ENCODE results near the gene GSDMA. TPM values are rescaled to one million over a fixed set of nuclear protein-coding genes. Genes with fewer than 3 reads are reported as not detected.

GSDMA gene
- total RNA-seq, 4 donors from 2014 or later = 0.20 TPM; not detected in 3

DNA sequence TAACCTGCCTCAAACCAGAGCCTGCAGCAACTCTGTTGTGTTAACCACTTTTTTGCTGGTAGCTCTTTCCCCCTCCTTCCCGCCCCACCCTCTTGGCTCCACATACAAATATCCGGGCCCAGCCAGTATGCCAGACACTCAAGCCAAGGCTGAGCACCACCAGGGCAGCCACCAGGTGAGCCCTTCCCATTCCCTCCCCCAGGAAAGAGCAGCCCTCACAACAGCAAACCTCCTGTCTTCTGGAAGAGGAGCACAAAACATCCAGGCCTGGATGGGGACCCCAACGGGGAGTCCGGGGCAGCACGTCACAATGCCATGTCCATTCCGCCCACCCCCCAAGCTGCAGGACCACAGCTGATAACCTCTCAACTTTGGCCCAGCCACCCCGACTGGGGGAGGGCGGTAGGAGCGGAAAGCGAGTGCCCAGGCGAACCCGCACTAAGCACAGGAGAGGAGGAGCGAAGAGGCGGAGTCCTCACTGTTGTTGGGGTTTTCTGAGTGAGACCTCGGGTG, 36.2 kb upstream of the GSDMA start:
- H3K4me3 ChIP-seq = peak overlapping the region; percentile 74 to 92 (median 84)
- H3K9me3 ChIP-seq = no peaks in the 10 kb centered on the region
- H3K36me3 ChIP-seq = peaks cover 3 to 26% (median 19%) of the 10 kb centered on the region in 3 donors
- TF ChIP-seq POLR2A (IDR thresholded peaks at IDR 0.05) (no peak), EP300 (IDR thresholded peaks at IDR 0.05) (no peak)
- TF ChIP-seq, protein P1, sequence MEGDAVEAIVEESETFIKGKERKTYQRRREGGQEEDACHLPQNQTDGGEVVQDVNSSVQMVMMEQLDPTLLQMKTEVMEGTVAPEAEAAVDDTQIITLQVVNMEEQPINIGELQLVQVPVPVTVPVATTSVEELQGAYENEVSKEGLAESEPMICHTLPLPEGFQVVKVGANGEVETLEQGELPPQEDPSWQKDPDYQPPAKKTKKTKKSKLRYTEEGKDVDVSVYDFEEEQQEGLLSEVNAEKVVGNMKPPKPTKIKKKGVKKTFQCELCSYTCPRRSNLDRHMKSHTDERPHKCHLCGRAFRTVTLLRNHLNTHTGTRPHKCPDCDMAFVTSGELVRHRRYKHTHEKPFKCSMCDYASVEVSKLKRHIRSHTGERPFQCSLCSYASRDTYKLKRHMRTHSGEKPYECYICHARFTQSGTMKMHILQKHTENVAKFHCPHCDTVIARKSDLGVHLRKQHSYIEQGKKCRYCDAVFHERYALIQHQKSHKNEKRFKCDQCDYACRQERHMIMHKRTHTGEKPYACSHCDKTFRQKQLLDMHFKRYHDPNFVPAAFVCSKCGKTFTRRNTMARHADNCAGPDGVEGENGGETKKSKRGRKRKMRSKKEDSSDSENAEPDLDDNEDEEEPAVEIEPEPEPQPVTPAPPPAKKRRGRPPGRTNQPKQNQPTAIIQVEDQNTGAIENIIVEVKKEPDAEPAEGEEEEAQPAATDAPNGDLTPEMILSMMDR (IDR thresholded peaks at IDR 0.05) = no peak
- WGBS, 2 donors = 4 to 5% methylated on average over 13 to 15 of the region's 15 CpGs
- no peaks in the 10 kb centered on the region for H3K27me3 ChIP-seq
- peak overlapping the region; percentile 86 to 94 (median 90) for H3K27ac ChIP-seq
- H3K4me1 ChIP-seq = peaks cover 0 to 49% (median 29%) of the 10 kb centered on the region in 4 donors
- no peak for DNase-seq (ENCODE audit: low spot score in 2 of 2)

DNA sequence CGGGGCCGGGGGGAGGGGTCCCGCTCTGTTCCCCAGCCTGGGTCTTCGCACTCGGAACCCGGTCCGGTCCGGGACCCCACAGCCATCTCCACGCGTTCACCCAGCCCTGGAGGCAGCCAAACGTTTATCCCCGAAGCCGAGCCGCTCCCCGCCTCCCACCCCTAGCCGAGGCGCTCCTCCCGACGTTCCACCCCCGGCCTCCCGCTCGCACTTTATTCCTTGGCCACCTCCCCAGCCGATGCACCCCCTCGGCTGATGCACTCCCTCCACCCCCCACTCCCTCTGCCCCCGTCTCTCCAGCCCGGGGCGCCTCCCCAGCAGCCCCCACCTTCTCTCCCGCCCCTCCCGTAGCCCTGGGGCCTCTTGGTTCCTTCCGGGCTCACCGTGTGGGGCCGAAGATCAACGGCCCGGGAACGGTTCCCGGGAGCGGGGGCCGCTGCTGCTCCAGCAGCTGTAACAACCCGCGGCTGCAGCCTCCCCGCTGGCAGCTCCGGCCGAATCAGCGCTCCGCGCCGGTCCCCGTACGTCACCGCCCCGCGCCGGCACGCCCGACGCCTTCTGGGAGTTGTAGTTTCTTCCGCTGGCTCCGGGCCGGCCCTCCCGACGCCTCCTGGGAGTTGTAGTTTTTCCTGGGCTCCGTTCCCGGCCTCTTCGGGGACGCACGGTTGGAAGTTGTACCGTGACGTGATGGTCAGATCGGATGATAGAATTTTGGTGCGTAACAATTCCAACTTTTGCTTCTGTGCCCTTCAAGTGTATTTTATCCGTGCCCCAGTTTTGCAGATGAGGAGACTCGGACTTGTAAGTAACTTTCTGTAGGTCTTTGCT, 35.5 kb upstream of the GSDMA start, which contains the start of the genes LRRC3C and ORMDL3:
Gene LRRC3C (plus strand): TSS at position 632 of the 828 bp plus-strand sequence. CDS start 13,792 bp downstream, outside the sequence.
Gene ORMDL3 (minus strand): TSS at position 501 of the 828 bp plus-strand sequence. CDS start 3,398 bp downstream, outside the sequence.
- TF ChIP-seq POLR2A (IDR thresholded peaks at IDR 0.05) = peak; percentile 52 to 65
- TF ChIP-seq, protein P1 (IDR thresholded peaks at IDR 0.05) = peak in 1 of 5 experiments; percentile 28
- TF ChIP-seq EP300 (IDR thresholded peaks at IDR 0.05) = peak; percentile 92 to 97
- H3K4me1 ChIP-seq = peaks cover 0 to 49% (median 29%) of the 10 kb centered on the region in 4 donors
- WGBS, 2 donors = 2 to 3% methylated on average over 25 to 60 of the region's 72 CpGs

DNA sequence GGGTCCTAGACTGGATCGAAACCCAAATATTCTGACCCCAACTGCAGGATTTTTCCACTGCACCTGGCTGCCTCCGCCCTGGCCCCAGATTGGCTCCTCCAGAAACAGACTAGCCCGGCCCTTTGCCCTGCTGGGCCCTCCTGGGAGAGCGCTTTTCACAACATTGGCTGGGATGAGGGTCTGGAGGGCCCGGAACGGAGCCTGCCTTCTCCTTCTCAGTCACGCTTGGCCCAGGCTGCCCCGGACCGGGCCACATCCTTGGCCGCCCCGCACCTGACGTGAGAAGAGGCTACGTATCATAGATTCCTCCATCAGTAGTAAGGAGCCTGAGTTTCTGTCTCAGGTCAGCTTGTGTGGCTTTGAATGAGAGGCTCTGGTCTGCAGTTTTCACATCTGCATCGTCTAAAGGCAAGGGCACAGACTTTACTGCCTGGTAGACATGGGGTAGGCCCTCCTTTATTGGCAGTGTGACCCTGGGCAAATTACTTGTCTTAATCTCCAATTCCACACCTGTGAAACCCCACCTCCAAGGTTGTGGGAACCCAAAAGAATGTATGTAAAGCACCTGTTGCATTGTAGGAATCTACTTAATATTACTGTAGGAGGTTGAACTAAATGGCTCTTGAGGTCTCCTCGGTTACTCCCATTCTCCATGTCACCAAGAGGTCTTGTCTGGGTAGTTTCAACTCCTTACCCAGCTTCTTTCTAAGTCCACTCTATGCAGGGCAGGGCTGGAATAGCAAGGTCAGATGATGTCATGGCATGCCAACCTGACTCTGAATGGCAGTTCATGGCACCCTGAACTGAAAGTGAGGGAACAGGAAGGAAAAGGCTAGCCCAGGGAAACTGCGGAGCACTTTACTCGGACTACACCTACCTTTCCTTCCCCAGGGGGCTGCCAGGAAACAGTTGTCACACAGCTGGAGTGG, 34.6 kb upstream of the GSDMA start:
- WGBS, 2 donors = 27 to 34% methylated on average over 16 to 17 of the region's 17 CpGs
- no peaks in the 10 kb centered on the region for H3K9me3 ChIP-seq
- peaks cover 0 to 49% (median 29%) of the 10 kb centered on the region in 4 donors for H3K4me1 ChIP-seq
- no peaks in the 10 kb centered on the region for H3K27me3 ChIP-seq
- H3K27ac ChIP-seq = peak overlapping the region; percentile 86 to 94 (median 90)
- DNase-seq (ENCODE audit: low spot score in 2 of 2) = no peak
- H3K4me3 ChIP-seq = peak overlapping the region; percentile 74 to 92 (median 84)
- TF ChIP-seq POLR2A (IDR thresholded peaks at IDR 0.05) (no peak), EP300 (IDR thresholded peaks at IDR 0.05) (no peak)
- TF ChIP-seq, protein P1 (IDR thresholded peaks at IDR 0.05) = no peak
- peaks cover 0 to 10% (median 3%) of the 10 kb centered on the region in 3 donors for H3K36me3 ChIP-seq

More for the DNA sequence above, 35.5 kb upstream of the GSDMA start, which contains the start of the genes LRRC3C and ORMDL3:
- Histone ChIP-seq H3K27me3 (no peaks in the 10 kb centered on the region), H3K9me3 (no peaks in the 10 kb centered on the region), H3K36me3 (peaks cover under 1 to 19% (median 12%) of the 10 kb centered on the region in 3 donors), H3K27ac (peak within 1 kb of the TSS; percentile 86 to 94 (median 90)), H3K4me3 (peak within 1 kb of the TSS; percentile 74 to 92 (median 84))
- peak; percentile 81 to 89 for DNase-seq (ENCODE audit: low spot score in 2 of 2)

DNA sequence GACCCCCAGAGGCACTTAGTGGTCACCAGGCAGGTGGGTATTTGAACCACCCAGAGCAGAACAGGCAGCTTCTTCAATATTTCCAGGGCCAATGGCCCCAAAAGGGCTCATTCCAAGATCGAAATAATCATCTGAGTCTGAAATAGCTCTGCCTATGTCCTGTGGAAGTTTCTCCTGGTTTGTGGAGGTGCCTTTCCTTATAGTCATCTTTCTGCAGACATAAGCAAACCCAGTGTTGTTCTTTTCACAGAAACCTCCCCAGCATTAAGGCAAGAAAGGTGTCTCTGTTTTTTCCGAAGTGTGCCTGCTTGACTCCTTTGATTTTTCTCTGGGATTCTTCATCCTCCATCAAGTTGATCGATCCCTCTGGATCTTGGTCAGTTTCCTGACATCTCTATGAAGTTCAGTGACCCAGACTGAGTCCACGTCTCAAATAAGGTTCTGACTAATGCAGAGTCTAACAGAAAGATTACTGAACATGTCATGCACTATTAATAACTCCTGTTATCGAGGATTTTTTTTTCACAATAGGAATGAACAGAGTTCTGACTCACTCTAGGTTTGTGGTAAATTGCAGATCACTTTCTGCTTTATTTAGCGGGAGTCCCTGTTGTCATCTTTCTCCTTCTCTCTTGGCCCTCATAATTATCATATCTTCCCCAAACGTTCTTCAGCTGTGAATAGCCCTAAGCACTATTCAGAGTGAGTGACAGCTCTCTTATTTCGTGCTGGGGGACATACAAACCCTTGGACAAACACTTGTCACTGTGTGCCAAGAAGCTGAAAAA, 33.8 kb upstream of the GSDMA start:
- no peaks in the 10 kb centered on the region for H3K9me3 ChIP-seq
- H3K4me1 ChIP-seq = peaks cover 0 to 47% (median 29%) of the 10 kb centered on the region in 4 donors
- H3K36me3 ChIP-seq = peaks cover 0 to 2% (median 0%) of the 10 kb centered on the region in 3 donors
- no peaks in the 10 kb centered on the region for H3K27me3 ChIP-seq
- WGBS, 2 donors = 58 to 59% methylated on average over 8 of the region's 8 CpGs
- TF ChIP-seq, protein P1 (IDR thresholded peaks at IDR 0.05) = no peak
- TF ChIP-seq EP300 (IDR thresholded peaks at IDR 0.05) (no peak), POLR2A (IDR thresholded peaks at IDR 0.05) (no peak)
- H3K27ac ChIP-seq = peak overlapping the region; percentile 86 to 94 (median 90)
- no peak for DNase-seq (ENCODE audit: low spot score in 2 of 2)
- no peak overlapping the region for H3K4me3 ChIP-seq
